IPS-NIHi7 (cell line): ENCODE results near the gene AKR1C3.
"Not testable (repeated sequence)": the region's sequence is repeated elsewhere in the genome, so short reads cannot be mapped to it uniquely, and the experiment has no call there.

Experiments used
- DNase-seq: peaks from one replicate; pipeline ENCODE4 v3.0.0; 2012; ENCODE audit warnings: mixed read lengths; ENCODE audit errors: extremely low spot score

The AKR1C3 gene

DNA sequence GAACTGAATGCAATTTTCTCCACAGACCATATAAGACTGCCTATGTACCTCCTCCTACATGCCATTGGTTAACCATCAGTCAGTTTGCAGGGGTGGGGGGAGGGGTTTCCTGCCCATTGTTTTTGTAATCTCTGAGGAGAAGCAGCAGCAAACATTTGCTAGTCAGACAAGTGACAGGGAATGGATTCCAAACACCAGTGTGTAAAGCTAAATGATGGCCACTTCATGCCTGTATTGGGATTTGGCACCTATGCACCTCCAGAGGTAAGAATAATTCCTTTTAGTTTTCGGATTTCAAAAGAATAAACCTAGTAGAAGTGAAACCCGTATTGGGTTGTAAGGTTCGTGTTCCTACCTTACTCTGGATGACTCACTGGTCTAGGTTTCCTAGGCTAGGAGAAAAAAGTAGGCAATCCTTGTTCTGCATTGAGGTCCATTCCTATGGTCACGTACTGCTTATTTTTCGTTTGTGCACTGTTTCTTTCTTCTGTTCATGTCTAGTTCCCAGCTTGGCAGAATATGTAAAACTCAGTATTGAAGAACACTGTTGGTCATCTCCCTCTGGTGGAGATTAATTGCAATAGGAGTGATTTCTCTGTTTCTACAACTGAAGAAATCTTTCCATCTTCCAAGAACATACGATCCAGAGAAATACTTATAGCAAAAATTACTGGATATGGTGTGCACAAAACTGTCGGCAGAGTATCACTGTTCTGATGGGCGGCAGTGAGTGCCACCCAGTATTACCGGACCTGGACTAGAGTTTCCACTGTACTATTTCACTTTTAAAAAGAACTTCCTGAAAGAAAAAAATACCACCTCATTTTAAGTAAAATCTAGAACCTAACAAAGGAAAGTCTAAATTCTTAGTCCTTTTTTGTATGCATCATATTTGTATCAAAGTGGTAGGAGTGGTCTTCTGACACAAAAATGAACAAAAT lies at the start of gene AKR1C3:
Gene AKR1C3, plus strand, starts transcription at position 150 of the 941 bp plus-strand sequence. Its CDS starts 31 bp downstream, at position 181.
- peak; percentile 53 for DNase-seq

DNA sequence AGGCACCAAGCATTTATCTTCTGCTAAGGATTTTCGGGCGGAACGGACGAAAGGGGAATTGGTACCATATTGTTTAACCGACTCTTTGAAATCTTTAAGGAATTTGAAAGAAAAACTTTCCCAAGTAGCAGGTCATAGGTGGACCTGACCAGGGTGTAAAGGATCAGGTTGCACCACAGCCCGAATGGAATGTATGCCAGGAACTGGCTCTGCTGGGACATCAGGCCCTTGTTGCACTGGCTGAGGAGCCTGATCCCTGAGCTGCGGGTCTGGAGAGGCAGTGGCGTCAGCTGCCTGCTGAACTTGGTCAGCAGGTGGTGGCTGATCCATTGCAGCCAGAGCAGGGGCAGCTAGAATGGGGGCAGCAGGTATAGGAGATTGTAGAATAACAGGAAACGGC lies 49.1 kb upstream of the AKR1C3 start:
- DNase-seq, result no peak

DNA sequence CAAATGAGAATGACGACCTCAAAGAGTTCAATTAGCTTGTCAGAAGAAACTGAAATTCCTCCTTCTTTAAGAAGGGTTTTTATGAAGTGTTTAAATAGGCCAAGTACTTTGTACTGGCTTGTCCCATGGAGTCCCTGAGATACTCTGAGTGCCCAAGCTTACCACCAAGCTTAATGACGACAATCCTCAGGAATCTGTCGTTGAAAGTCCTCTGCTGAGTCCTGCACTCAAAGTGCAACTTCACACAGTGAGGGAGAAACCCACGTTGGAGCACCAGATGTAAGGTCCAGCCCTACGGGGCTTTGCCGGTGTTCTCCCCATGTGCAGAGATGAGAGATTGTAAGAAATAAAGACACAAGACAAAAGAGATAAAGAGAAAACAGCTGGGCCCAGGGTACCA lies 47.8 kb upstream of the AKR1C3 start:
- DNase-seq, result no peak

GRCh38 chr10:5047055-5047454 lies 47.2 kb upstream of the AKR1C3 start:
- DNase-seq, result not testable (repeated sequence)

GRCh38 chr10:5047912-5048628 lies 46.1 kb upstream of the AKR1C3 start:
- no peak for DNase-seq

- DNase-seq, result not testable (repeated sequence)
Measured at GRCh38 chr10:5052951-5053500, 41.2 kb upstream of the AKR1C3 start.

- DNase-seq, result not testable (repeated sequence)
Measured at GRCh38 chr10:5054831-5055230, 39.4 kb upstream of the AKR1C3 start.

GRCh38 chr10:5059267-5059666 lies 34.9 kb upstream of the AKR1C3 start:
- not testable (repeated sequence) for DNase-seq

DNA sequence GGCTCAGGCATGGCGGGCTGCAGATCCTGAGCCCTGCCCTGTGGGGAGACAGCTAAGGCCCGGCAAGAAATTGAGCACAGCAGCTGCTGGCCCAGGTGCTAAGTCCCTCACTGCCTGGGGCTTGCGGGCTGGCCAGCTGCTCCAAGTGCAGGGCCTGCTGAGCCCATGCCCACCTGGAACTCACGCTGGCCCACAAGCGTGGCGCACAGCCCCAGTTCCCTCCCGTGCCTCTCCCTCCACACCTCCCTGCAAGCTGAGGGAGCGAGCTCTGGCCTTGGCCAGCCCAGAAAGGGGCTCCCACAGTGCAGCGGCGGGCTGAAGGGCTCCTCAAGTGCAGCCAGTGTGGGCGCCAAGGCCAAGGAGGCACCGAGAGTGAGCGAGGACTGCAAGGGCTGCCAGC lies 33.4 kb upstream of the AKR1C3 start:
- DNase-seq, result not testable (repeated sequence)

DNA sequence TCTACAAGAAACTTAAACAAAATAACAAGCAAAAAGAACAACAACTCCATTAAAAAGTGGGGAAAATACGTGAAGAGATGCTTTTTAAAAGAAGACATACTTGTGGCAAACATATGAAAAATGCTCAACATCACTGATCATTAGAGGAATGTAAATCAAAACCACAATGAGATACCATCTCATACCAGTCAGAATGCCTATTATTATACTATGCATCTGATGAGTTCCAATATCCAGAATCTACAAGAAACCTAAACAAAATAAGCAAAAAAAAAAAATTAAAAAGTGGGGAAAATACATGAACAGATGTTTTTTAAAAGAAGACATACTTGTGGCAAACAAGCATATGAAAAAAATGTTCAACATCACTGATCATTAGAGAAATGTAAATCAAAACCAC lies 29.6 kb upstream of the AKR1C3 start:
- DNase-seq, result no peak

GRCh38 chr10:5068274-5068984 lies 25.8 kb upstream of the AKR1C3 start:
- no peak for DNase-seq

DNA sequence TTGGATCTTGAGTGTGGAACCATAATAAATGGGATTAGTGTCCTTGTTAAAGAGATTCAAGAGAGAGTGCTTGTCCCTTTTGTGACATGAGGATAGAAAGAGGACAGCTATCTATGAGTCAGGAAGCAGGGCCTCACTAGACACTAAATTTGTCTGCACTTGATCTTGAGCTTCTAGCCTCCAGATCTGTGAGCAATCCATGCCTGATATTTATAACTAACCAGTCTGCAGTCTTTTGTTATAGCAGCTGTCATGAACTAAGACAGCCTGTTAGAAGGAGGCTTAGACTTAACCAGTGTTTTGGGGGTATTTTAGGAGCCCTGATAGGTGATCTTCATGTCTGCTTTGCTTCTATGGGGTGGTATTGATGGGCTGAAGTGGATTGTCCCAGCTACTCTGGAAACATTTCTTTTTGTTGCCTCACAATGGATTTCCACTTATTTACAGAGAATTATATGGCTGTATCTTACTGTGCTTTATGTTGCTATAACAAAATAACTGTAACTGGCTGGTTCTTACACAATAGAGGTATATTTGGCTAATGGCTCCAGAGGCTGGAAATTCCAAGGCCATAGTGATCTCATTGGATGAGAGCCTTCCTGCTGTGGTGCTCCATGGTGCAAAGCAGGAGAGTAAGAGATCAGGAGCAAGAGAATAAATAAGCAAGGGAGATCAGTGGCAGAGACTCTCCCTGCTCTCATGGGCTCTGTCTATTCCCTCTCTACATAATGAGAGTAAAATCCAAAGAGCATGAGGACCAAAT lies 23.4 kb upstream of the AKR1C3 start:
- no peak for DNase-seq

- DNase-seq, result peak; percentile 17
Measured at GRCh38 chr10:5071411-5072198, 22.6 kb upstream of the AKR1C3 start.

GRCh38 chr10:5073659-5074058 lies 20.6 kb upstream of the AKR1C3 start:
- DNase-seq, result no peak

DNA sequence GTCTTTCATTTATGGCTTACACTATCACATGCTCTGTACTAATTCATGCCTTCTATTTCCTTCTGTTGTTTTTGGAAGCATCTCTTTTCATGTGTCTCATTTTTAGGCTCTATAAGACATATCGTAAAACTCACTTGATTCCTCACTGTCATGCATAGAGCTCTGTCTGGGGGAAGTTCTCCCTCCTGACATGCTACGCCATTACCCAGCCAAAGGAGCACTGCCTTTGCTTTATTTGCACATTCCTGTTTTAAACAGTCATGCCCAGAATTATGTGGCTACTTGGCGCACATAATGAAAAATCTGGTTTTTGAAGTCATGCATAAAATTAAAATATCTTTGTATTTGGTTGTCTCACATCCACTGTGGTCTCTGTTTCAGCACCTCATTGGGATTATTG lies 17.6 kb upstream of the AKR1C3 start:
- no peak for DNase-seq

DNA sequence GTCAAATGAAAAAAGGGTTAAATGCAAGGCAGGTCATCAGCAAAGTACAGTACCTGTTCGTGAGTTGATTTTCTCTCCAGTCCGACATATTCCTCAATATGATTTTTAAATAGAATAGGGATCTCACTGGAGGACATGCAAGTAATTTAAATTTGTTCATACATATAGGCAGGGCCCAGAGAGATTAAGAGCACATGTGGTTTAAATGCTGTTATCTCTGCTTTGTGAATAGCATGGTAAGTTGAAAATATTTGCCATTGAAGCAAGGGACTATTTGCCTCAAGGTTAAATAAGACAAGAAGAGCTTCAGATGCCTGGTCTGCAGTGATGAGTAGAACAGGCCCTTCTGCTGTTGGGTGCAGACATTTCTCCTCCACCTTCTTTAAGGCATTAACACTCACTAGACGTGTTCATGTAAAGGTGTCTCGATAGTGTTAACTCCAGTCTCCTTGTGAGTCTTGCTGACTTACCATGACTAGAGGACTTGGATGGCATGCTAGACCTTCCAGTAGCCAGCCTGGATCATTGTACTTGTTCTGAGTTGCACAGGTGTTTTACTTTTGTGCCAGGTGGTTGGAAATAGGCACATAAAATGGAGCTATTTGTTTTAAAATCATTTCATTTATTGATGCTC lies 15.6 kb upstream of the AKR1C3 start:
- no peak for DNase-seq

DNA sequence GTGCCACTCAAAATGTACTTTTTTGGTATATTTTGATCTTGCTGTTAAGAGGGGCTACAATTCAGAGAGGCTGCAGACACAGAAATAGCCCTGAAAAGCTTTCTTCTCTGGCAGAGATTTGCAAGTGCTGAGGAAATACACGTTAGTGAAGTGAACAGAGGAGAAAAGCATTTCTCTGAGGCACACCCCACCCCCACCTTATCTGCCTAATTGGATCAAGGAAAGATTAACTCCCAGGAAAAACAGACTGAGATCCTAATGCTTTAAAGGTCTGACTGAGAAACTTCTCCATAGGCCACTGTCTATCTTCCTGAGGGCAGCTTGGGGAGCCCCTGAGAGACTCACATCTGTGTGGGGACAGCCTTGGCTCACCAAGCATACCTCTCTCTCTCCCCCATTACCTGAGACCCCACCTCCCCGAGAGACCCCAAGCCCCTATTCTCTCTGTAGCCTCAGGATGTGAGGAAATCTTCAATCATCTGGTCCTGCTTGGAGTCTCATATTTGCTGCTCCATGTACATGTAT lies 14.8 kb upstream of the AKR1C3 start:
- DNase-seq, result peak; percentile 11

- no peak for DNase-seq
Measured at GRCh38 chr10:5079836-5080235, 14.4 kb upstream of the AKR1C3 start.

- no peak for DNase-seq
Measured at GRCh38 chr10:5081091-5081490, 13.1 kb upstream of the AKR1C3 start.
